OCI-LY1 (cell line): Measurements from ENCODE around the gene SLC6A9.

Experiments used
- H2AFZ ChIP-seq: fragments of 200-600 bp; sonication (generic), shearing (Covaris generic); 2 replicates; pipeline ENCODE4 v1.6.0; 2014; ENCODE audit warnings: antibody characterized with exemption, mild to moderate bottlenecking, low read length
- H3F3A ChIP-seq: fragments of 200-600 bp; sonication (generic), shearing (Covaris generic); 2 replicates; pipeline ENCODE4 v1.6.0; 2014; ENCODE audit warnings: mild to moderate bottlenecking, antibody characterized with exemption, low read length, moderate library complexity; ENCODE audit not compliant: insufficient read depth
- H3K27ac ChIP-seq: fragments of 200-600 bp; sonication (generic); 2 replicates; pipeline ENCODE4 v1.5.1; 2014; ENCODE audit warnings: low read length, mixed run types, mild to moderate bottlenecking, low read depth; ENCODE audit not compliant: poor library complexity, severe bottlenecking
- H3K27me3 ChIP-seq: fragments of 200-600 bp; sonication (generic); 2 replicates; pipeline ENCODE4 v1.6.0; 2014; ENCODE audit warnings: antibody characterized with exemption, mild to moderate bottlenecking, low read length, moderate library complexity; ENCODE audit not compliant: insufficient read depth
- H3K36me3 ChIP-seq: fragments of 200-600 bp; sonication (generic); 2 replicates; pipeline ENCODE4 v1.6.1; 2014; ENCODE audit warnings: mild to moderate bottlenecking, antibody characterized with exemption, low read length, moderate library complexity, mixed read lengths; ENCODE audit not compliant: insufficient read depth
- H3K4me1 ChIP-seq: fragments of 200-600 bp; sonication (generic); 2 replicates; pipeline ENCODE4 v1.5.1; 2014; ENCODE audit warnings: mild to moderate bottlenecking, low read length, moderate library complexity; ENCODE audit not compliant: insufficient read depth, severe bottlenecking
- H3K4me2 ChIP-seq: fragments of 200-600 bp; sonication (generic), shearing (Covaris generic); 2 replicates; pipeline ENCODE4 v1.6.1; 2014; ENCODE audit warnings: low read length
- H3K4me3 ChIP-seq: fragments of 200-600 bp; sonication (generic); 2 replicates; pipeline ENCODE4 v1.5.1; 2014; ENCODE audit warnings: low read length, low read depth, mild to moderate bottlenecking, mixed read lengths; ENCODE audit not compliant: poor library complexity, severe bottlenecking
- H3K79me2 ChIP-seq: fragments of 200-600 bp; shearing (Covaris generic); 2 replicates; pipeline ENCODE4 v1.6.1; 2016; ENCODE audit warnings: mixed run types, low read length, mixed read lengths; ENCODE audit not compliant: insufficient read depth
- H3K9ac ChIP-seq: fragments of 200-600 bp; sonication (generic), shearing (Covaris generic); 2 replicates; pipeline ENCODE4 v1.6.1; 2014; ENCODE audit warnings: mild to moderate bottlenecking, low read length, mixed read lengths
- H3K9me2 ChIP-seq: fragments of 200-600 bp; sonication (generic), shearing (Covaris generic); 2 replicates; pipeline ENCODE4 v1.6.1; 2014; ENCODE audit warnings: low read depth, mild to moderate bottlenecking, low read length, mixed read lengths
- H3K9me3 ChIP-seq: fragments of 200-600 bp; shearing (Covaris generic); 2 replicates; pipeline ENCODE4 v1.6.1; 2014; ENCODE audit warnings: low read length, mixed read lengths
- H4K20me1 ChIP-seq: fragments of 200-600 bp; sonication (generic), shearing (Covaris generic); 2 replicates; pipeline ENCODE4 v1.6.0; 2016; ENCODE audit warnings: mild to moderate bottlenecking, low read length; ENCODE audit not compliant: insufficient read depth
- CTCF ChIP-seq: fragments of 200-600 bp; sonication (generic), shearing (Covaris generic); IDR thresholded peaks from 2 replicates; pipeline ENCODE4 v1.5.1; 2017; ENCODE audit warnings: mild to moderate bottlenecking, antibody characterized with exemption, low read length, moderate library complexity, mixed read lengths
- EZH2 ChIP-seq: fragments of 200-600 bp; sonication (generic), shearing (Covaris generic); IDR thresholded peaks from 2 replicates; pipeline ENCODE4 v1.8.0; 2017; ENCODE audit warnings: borderline replicate concordance, mixed run types, mild to moderate bottlenecking, antibody characterized with exemption, low read length, moderate library complexity, mixed read lengths

Gene SLC6A9

DNA sequence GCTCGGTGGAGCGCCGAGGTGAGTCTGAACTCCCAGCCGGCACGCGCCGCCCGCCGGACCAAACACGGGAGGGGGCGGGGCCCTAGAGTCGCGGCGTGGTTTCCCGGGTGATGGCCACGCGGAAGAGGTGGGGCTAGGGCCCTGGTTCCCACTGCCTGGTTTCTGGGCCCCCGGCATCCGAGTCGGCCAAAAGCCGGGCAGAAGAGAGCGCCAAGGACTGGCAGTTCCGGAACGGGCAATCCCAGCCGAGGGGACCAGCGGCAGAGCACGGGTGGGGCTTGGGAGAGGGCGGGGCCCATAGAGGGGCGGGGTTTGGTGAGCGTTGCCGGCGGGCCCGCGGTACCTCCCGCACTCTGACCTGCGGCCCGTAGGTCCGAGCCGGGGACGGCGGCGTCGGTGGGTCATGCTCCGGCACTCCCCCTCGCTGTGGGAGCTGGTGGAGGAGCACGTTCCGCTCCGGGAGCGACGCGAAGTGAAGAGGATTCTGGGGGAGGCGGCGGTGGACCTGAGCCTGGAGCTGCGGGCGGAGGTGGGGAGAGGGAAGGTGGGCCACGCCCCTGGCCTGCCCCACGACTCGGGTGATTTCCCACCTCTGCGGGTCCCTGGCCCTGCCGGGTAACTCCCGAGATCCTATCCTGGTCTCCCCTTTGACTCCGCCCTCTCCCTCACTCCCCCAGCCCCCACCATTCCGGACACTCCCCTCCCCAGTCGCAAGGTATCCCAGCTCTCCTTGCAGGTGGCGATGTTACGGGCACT lies 39.6 kb downstream of the SLC6A9 start, which contains the start of gene CCDC24:
TSS of gene CCDC24 (plus strand) at position 124 of the 756 bp plus-strand sequence. CDS start at position 404, 280 bp downstream.
- no peak within 1 kb of the TSS for H3K27ac ChIP-seq
- no peaks in the 10 kb centered on the region for H3K36me3 ChIP-seq
- H3K4me2 ChIP-seq = peak within 1 kb of the TSS; percentile 71
- H3K9me2 ChIP-seq = no peaks in the 10 kb centered on the region
- H4K20me1 ChIP-seq = no peaks in the 10 kb centered on the region
- peak within 1 kb of the TSS; percentile 52 for H3K9ac ChIP-seq
- H3F3A ChIP-seq = no peaks in the 10 kb centered on the region
- peaks cover 14% of the 10 kb centered on the region for H3K4me1 ChIP-seq
- peak within 1 kb of the TSS; percentile 59 for H3K4me3 ChIP-seq
- no peaks in the 10 kb centered on the region for H3K79me2 ChIP-seq
- H3K27me3 ChIP-seq = no peaks in the 10 kb centered on the region; the same call in 1 of the 2 replicates
- no peak for TF ChIP-seq EZH2
- TF ChIP-seq CTCF = no peak
- H3K9me3 ChIP-seq = no peaks in the 10 kb centered on the region
- no peak within 1 kb of the TSS for H2AFZ ChIP-seq

DNA sequence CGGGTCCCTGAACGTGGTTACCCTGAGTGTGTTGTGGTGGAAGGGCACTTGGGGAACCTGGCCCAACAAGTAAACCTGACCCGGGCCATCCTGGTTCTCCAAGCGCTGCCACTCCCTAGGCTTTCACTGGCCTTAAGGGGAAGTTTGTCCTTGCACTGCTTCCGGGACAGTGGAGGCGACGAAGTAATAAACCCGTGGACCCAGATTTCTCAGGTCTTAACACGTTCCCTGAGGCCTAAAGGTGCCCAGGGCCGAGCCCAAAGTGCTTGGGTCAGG lies 40.1 kb downstream of the SLC6A9 start:
- peak overlapping the region; percentile 71 for H3K4me2 ChIP-seq
- H3K4me1 ChIP-seq = peaks cover 14% of the 10 kb centered on the region
- no peaks in the 10 kb centered on the region for H4K20me1 ChIP-seq
- peak overlapping the region; percentile 59 for H3K4me3 ChIP-seq
- no peaks in the 10 kb centered on the region for H3K79me2 ChIP-seq
- TF ChIP-seq CTCF (no peak), EZH2 (no peak)
- no peaks in the 10 kb centered on the region for H3F3A ChIP-seq
- no peaks in the 10 kb centered on the region for H3K36me3 ChIP-seq
- H2AFZ ChIP-seq = no peak overlapping the region
- H3K27ac ChIP-seq = no peak overlapping the region
- H3K9me2 ChIP-seq = no peaks in the 10 kb centered on the region
- no peaks in the 10 kb centered on the region; the same call in 1 of the 2 replicates for H3K27me3 ChIP-seq
- no peaks in the 10 kb centered on the region for H3K9me3 ChIP-seq
- H3K9ac ChIP-seq = peak overlapping the region; percentile 52

- H3K27me3 ChIP-seq = no peaks in the 10 kb centered on the region; the same call in 1 of the 2 replicates
- TF ChIP-seq CTCF (peak; percentile 45; the same call in 1 of the 2 replicates), EZH2 (no peak)
- no peak overlapping the region for H2AFZ ChIP-seq
- no peaks in the 10 kb centered on the region for H3K36me3 ChIP-seq
- H3K4me2 ChIP-seq = peak overlapping the region; percentile 71
- H3K9ac ChIP-seq = peak overlapping the region; percentile 52; the same call in 1 of the 2 replicates
- no peaks in the 10 kb centered on the region for H4K20me1 ChIP-seq
- H3K9me3 ChIP-seq = no peaks in the 10 kb centered on the region
- H3K9me2 ChIP-seq = no peaks in the 10 kb centered on the region
- H3K27ac ChIP-seq = no peak overlapping the region
- H3K79me2 ChIP-seq = no peaks in the 10 kb centered on the region
- peak overlapping the region; percentile 59 for H3K4me3 ChIP-seq
- no peaks in the 10 kb centered on the region for H3F3A ChIP-seq
- peaks cover 14% of the 10 kb centered on the region for H3K4me1 ChIP-seq
Observed at GRCh38 chr1:43990271-43991199, 40.7 kb downstream of the SLC6A9 start.
